K562 (cell line): ENCODE measurements around the gene FANCC.

ENCODE experiments used
- NFRKB ChIP-seq: fragments of 450-650 bp; IDR thresholded peaks from 2 replicates; pipeline ENCODE4 v1.6.1; 2016; ENCODE audit warnings: low read depth
- RCOR1 ChIP-seq, 2 experiments: IDR thresholded peaks; 2 replicates each; pipeline ENCODE4 v1.6.1; 2012; ENCODE audit warnings: low read depth in 2 of 2, low read length in 2 of 2, borderline replicate concordance in 1 of 2, improper control_type of control experiment in 1 of 2
- ZNF224 ChIP-seq: sonication (generic); formaldehyde crosslinking; IDR thresholded peaks from 2 replicates; pipeline ENCODE4 v1.8.0; 2022; ENCODE audit warnings: mild to moderate bottlenecking, missing genetic modification reagents

DNA sequence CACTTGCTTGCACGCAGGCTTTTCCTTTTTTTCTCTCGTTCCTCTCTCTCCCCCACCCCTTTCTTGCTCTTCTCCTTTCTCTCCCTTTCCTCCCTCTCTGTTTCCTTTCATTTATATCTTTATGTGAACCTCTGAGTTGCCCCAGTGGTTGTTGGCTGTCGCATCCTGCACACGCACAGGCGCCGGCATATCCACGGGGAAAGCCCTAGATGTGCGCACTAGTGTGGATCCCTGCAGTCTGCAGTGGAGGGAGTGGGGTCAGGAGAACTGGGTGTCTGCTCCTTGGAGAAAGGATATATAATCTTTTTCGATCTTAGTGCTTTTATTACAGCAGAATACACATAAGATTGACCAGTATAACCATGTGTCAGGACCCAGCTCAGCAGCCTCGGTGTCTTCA, 223.5 kb downstream of the FANCC start:
- TF ChIP-seq NFRKB = no peak
- TF ChIP-seq RCOR1 (IDR thresholded peaks at IDR 0.05; ENCODE audit: borderline replicate concordance in 1 of 2, low read depth in 2 of 2, low read length in 2 of 2) = no peak
- TF ChIP-seq ZNF224 (CRISPR knock-in tag) = no peak
